Neutrophil (primary cell): Measurements from ENCODE around the gene MYO7B.

ENCODE experiments used
- H3K27ac ChIP-seq: fragments of 200-600 bp; sonication (generic); 2 replicates; pipeline ENCODE4 v1.5.1; 2016; ENCODE audit warnings: mild to moderate bottlenecking, moderate library complexity
- H3K27me3 ChIP-seq: fragments of 200-600 bp; sonication (generic); 2 replicates; pipeline ENCODE4 v1.6.0; 2016; ENCODE audit warnings: mild to moderate bottlenecking
- H3K36me3 ChIP-seq: fragments of 200-600 bp; sonication (generic); 2 replicates; pipeline ENCODE4 v1.5.1; 2017
- H3K4me1 ChIP-seq, 2 experiments: fragments of 200-600 bp in 1 of 2; sonication (generic) in 1 of 2; 1 replicate in 1 of 2; 2 replicates in 1 of 2; pipeline versions ENCODE4 v1.5.1 to v1.6.1; 2013 to 2016; ENCODE audit warnings: low read depth in 1 of 2, low read length in 1 of 2, mild to moderate bottlenecking in 1 of 2, moderate library complexity in 1 of 2; ENCODE audit not compliant: control insufficient read depth in 1 of 2, insufficient read depth in 1 of 2
- H3K4me3 ChIP-seq, 2 experiments: fragments of 200-600 bp in 1 of 2; sonication (generic) in 1 of 2; 1 replicate in 1 of 2; 2 replicates in 1 of 2; pipeline ENCODE4 v1.5.1; 2013 to 2016; ENCODE audit warnings: low read depth in 1 of 2, low read length in 1 of 2, mild to moderate bottlenecking in 1 of 2, moderate library complexity in 1 of 2
- H3K9me3 ChIP-seq: fragments of 200-600 bp; sonication (generic); 2 replicates; pipeline ENCODE4 v1.5.1; 2016
- CTCF ChIP-seq: fragments of 200-600 bp; sonication (generic); IDR thresholded peaks from 2 replicates; pipeline ENCODE4 v1.5.1; 2016; ENCODE audit warnings: antibody characterized with exemption

Gene MYO7B

GRCh38 chr2:127605691-127606263 lies 70.3 kb downstream of the MYO7B start:
- Histone ChIP-seq H3K4me1 (no peaks in the 10 kb centered on the region), H3K4me3 (no peak overlapping the region), H3K27me3 (no peaks in the 10 kb centered on the region), H3K27ac (no peak overlapping the region), H3K36me3 (peaks cover 22% of the 10 kb centered on the region), H3K9me3 (no peaks in the 10 kb centered on the region)
- TF ChIP-seq CTCF = no peak

GRCh38 chr2:127606625-127607398 lies 71.3 kb downstream of the MYO7B start:
- no peaks in the 10 kb centered on the region for H3K9me3 ChIP-seq
- H3K36me3 ChIP-seq = peaks cover 22% of the 10 kb centered on the region
- no peaks in the 10 kb centered on the region for H3K4me1 ChIP-seq
- H3K27ac ChIP-seq = no peak overlapping the region
- no peak for TF ChIP-seq CTCF
- H3K27me3 ChIP-seq = no peaks in the 10 kb centered on the region
- no peak overlapping the region for H3K4me3 ChIP-seq

GRCh38 chr2:127607399-127607908 lies 72.0 kb downstream of the MYO7B start:
- Histone ChIP-seq H3K4me3 (no peak overlapping the region), H3K36me3 (peaks cover 22% of the 10 kb centered on the region), H3K9me3 (no peaks in the 10 kb centered on the region), H3K4me1 (no peaks in the 10 kb centered on the region), H3K27me3 (no peaks in the 10 kb centered on the region), H3K27ac (no peak overlapping the region)
- no peak for TF ChIP-seq CTCF

GRCh38 chr2:127608061-127609030 lies 72.9 kb downstream of the MYO7B start:
- H3K9me3 ChIP-seq = no peaks in the 10 kb centered on the region
- no peaks in the 10 kb centered on the region for H3K4me1 ChIP-seq
- no peak overlapping the region for H3K27ac ChIP-seq
- no peak overlapping the region for H3K4me3 ChIP-seq
- H3K27me3 ChIP-seq = no peaks in the 10 kb centered on the region
- H3K36me3 ChIP-seq = peaks cover 22% of the 10 kb centered on the region
- no peak for TF ChIP-seq CTCF

GRCh38 chr2:127609031-127609751 lies 73.7 kb downstream of the MYO7B start:
- H3K27me3 ChIP-seq = no peaks in the 10 kb centered on the region
- H3K9me3 ChIP-seq = no peaks in the 10 kb centered on the region
- peaks cover 22% of the 10 kb centered on the region for H3K36me3 ChIP-seq
- no peaks in the 10 kb centered on the region for H3K4me1 ChIP-seq
- no peak overlapping the region for H3K4me3 ChIP-seq
- no peak for TF ChIP-seq CTCF
- no peak overlapping the region for H3K27ac ChIP-seq
